Heart right ventricle (tissue), 16 donors: ENCODE measurements around the gene NLRP7. TPM values are rescaled to one million over a fixed set of nuclear protein-coding genes. Genes with fewer than 3 reads are reported as not detected.
"Not testable (repeated sequence)": the region's sequence is repeated elsewhere in the genome, so short reads cannot be mapped to it uniquely, and the experiment has no call there.

Experiments
- ATAC-seq, 8 donors: fragments of 200-7000 bp; cut with Tn5 transposase; one replicate each; pipeline ENCODE4 v1.9.1; 2020; ENCODE audit warnings: mild to moderate bottlenecking in 8 of 8, moderate library complexity in 8 of 8, moderate number of reproducible peaks in 1 of 8
- DNase-seq, 2 donors: peaks; one replicate each; pipeline ENCODE4 v3.0.0-alpha.2; 2020
- H3K27ac ChIP-seq, 10 donors: fragments of 200-600 bp; sonication (generic) in 2 of 10; one replicate each; pipeline versions ENCODE4 v1.5.0 to v1.8.0; 2020 to 2022; ENCODE audit warnings: mild to moderate bottlenecking in 3 of 10
- H3K27me3 ChIP-seq, 7 donors: fragments of 200-600 bp; one replicate each; pipeline ENCODE4 v1.8.0; 2021 to 2022; ENCODE audit warnings: mild to moderate bottlenecking in 2 of 7
- H3K36me3 ChIP-seq, 9 donors: fragments of 200-600 bp; sonication (generic) in 1 of 9; one replicate each; pipeline versions ENCODE4 v1.5.0 to v1.8.0; 2020 to 2022; ENCODE audit warnings: mild to moderate bottlenecking in 2 of 9
- H3K4me1 ChIP-seq, 9 donors: fragments of 200-600 bp; sonication (generic) in 1 of 9; one replicate each; pipeline versions ENCODE4 v1.5.0 to v1.8.0; 2020 to 2022; ENCODE audit warnings: mild to moderate bottlenecking in 4 of 9
- H3K4me3 ChIP-seq, 10 donors: fragments of 200-600 bp; sonication (generic) in 2 of 10; one replicate each; pipeline versions ENCODE4 v1.5.0 to v1.8.0; 2020 to 2022; ENCODE audit warnings: mild to moderate bottlenecking in 7 of 10, moderate library complexity in 2 of 10
- H3K9me3 ChIP-seq, 11 donors: fragments of 200-600 bp in 10 of 11; sonication (generic) in 2 of 11; one replicate each; pipeline versions ENCODE4 v1.5.0 to v1.8.0; 2013 to 2022; ENCODE audit warnings: mild to moderate bottlenecking in 2 of 11, control low read depth in 1 of 11, moderate library complexity in 1 of 11
- CTCF ChIP-seq, 9 donors: fragments of 200-600 bp; sonication (generic) in 2 of 9; IDR thresholded peaks; one replicate each; pipeline versions ENCODE4 v1.5.0 to v1.8.0; 2021 to 2022; ENCODE audit warnings: antibody characterized with exemption in 9 of 9, mild to moderate bottlenecking in 5 of 9, moderate library complexity in 1 of 9
- WGBS, 2 donors: extraction: QIAGEN DNeasy Blood & Tissue Kit; methylation state at CpG; one replicate each; pipeline ENCODE4 v1.1.7; 2013; ENCODE audit warnings: inconsistent platforms in 1 of 2; 5-methylcytosine and 5-hydroxymethylcytosine counted together
- intact Hi-C, 10 donors: fragments of 100-400 bp; cut with DNase I; formaldehyde crosslinking; loops; one replicate each; pipeline versions ENCODE4 v1.11.1 to v1.14.2; 2022
- long read RNA-seq, 3 donors: library from polyadenylated mRNA; unstranded; transcript quantifications; one replicate each; pipeline ENCODE4 v2.0.0, GENCODE V29; 2020 to 2021
- polyA plus RNA-seq, 2 donors: library from polyadenylated mRNA; stranded (reverse); fragments of 200-250 nt; gene quantifications; one replicate each; pipeline ENCODE4 v1.2.3, GENCODE V29; 2013
- total RNA-seq, 10 donors: library from RNA; stranded (reverse); fragmentation: NEBNext Ultra II Directional in 3 of 10; extraction: Animal tissue kit (Norgen Biotek cat#: 25700) in 3 of 10; gene quantifications; one replicate each; pipeline versions ENCODE4 v1.2.1 to v1.2.4, GENCODE V29; 2021 to 2023
- donor health status: Arrhythmogenic right ventricular cardiomyopathy.
- donor health status: ischemic (EF 13 %, LVEDD 7.1; RV severe dilation, severe dysfunction).
- donor health status: healthy with polysubstance abuse.
- donor health status: DM: no; HTN: yes; CAD: no.
- donor health status: DM: no; HTN: no; CAD: no.
- donor health status: ischemic (EF 25% LVEDD 6.9; RV normal size, moderate dysfunction).
- donor health status: ischemic (EF 25% LVEDD 5.7; RV mildly dilated, moderate dysfunction).
- donor health status: healthy.
- donor health status: DM: yes; HTN: yes; CAD: no.
- donor health status: Ischemic cardiomyopathy.
- donor health status: ischemic (EF 35%, LVEDD 5.7; RV mildly dilated, moderate dysfunction).
- donor health status: nonischemic (EF 11% LVEDD 7.7; RV severe dilation, severe dysfunction).
- donor health status: DM: yes; HTN: yes; CAD: no.
- donor health status: PGD.
- donor health status: ischemic (EF 29% LVEDD 5.4; RV normal size, mild dysfunction).
- donor health status: nonischemic (EF 23%, LVEDD 6.1; RV moderate dilation, normal function).

NLRP7 gene
- not detected for total RNA-seq
- not detected for polyA plus RNA-seq
- long read RNA-seq, donor 1, result 0 reads
- long read RNA-seq, donor 2, result 0 reads
- long read RNA-seq, donor 3, result 0 reads

DNA sequence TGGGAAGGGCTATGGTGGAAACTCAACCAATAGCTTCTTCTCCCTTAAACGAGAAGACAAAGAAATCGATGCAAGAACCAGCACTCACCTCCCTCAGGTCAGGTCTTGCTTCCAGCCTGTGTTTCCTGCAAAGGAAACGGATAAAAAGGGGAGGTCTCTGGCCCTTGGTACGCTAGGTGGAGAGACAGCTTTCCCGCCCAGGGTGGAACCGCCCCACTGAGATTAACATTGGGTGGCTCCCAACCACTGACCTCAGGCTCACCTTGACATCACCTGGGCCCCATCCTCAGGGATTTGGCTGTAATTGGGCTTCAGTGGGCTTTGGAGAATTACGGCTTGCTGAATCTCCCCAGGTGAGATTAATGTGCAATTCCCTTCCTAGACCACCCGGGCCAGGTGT lies at the start of gene NLRP7:
NLRP7 (minus strand) TSS at position 150 of the 400 bp plus-strand sequence.
- DNase-seq (no peak), ATAC-seq (no peak)
- TF ChIP-seq CTCF (IDR thresholded peaks at IDR 0.05), result no peak
- H3K36me3 ChIP-seq, result no peaks in the 10 kb centered on the region
- no peaks in the 10 kb centered on the region for H3K9me3 ChIP-seq
- intact Hi-C loops, result no loop called here
- no peak within 1 kb of the TSS for H3K4me3 ChIP-seq
- H3K27me3 ChIP-seq, result peaks cover 0 to 38% (median 9%) of the 10 kb centered on the region in 7 donors
- peaks cover 0 to 7% (median 0%) of the 10 kb centered on the region in 9 donors for H3K4me1 ChIP-seq
- 78 to 82% methylated on average over 8 of the region's 8 CpGs for WGBS, 2 donors
- H3K27ac ChIP-seq, result no peak within 1 kb of the TSS

- no peak for ATAC-seq
- Histone ChIP-seq H3K9me3 (no peaks in the 10 kb centered on the region), H3K36me3 (no peaks in the 10 kb centered on the region), H3K27me3 (peaks cover 0 to 21% (median 11%) of the 10 kb centered on the region in 7 donors), H3K27ac (no peak overlapping the region), H3K4me3 (no peak overlapping the region), H3K4me1 (no peaks in the 10 kb centered on the region)
- TF ChIP-seq CTCF (IDR thresholded peaks at IDR 0.05), result no peak
- 73 to 74% methylated on average over 3 of the region's 3 CpGs for WGBS, 2 donors
- DNase-seq, result no peak
- intact Hi-C loops, result no loop called here
These were observed 48.2 kb upstream of the NLRP7 start for GRCh38 chr19:54995561-54995960.

- H3K4me3 ChIP-seq, DNase-seq, ATAC-seq, H3K4me1 ChIP-seq, intact Hi-C loops, H3K9me3 ChIP-seq, H3K27me3 ChIP-seq, H3K27ac ChIP-seq: not testable (repeated sequence)
- 86 to 89% methylated on average over 11 of the region's 11 CpGs for WGBS, 2 donors
- peaks cover 0 to 14% (median 0%) of the 10 kb centered on the region in 9 donors for H3K36me3 ChIP-seq
These were observed 42.2 kb upstream of the NLRP7 start for GRCh38 chr19:54989531-54989930.

GRCh38 chr19:54982562-54982961 lies 35.2 kb upstream of the NLRP7 start:
- ATAC-seq, H3K9me3 ChIP-seq, DNase-seq, intact Hi-C loops, H3K4me3 ChIP-seq, H3K27ac ChIP-seq, H3K4me1 ChIP-seq, H3K36me3 ChIP-seq: not testable (repeated sequence)
- WGBS, 2 donors, result 71 to 78% methylated on average over 13 to 20 of the region's 23 CpGs
- H3K27me3 ChIP-seq, result peaks cover 0 to 15% (median 0%) of the 10 kb centered on the region in 7 donors

DNA sequence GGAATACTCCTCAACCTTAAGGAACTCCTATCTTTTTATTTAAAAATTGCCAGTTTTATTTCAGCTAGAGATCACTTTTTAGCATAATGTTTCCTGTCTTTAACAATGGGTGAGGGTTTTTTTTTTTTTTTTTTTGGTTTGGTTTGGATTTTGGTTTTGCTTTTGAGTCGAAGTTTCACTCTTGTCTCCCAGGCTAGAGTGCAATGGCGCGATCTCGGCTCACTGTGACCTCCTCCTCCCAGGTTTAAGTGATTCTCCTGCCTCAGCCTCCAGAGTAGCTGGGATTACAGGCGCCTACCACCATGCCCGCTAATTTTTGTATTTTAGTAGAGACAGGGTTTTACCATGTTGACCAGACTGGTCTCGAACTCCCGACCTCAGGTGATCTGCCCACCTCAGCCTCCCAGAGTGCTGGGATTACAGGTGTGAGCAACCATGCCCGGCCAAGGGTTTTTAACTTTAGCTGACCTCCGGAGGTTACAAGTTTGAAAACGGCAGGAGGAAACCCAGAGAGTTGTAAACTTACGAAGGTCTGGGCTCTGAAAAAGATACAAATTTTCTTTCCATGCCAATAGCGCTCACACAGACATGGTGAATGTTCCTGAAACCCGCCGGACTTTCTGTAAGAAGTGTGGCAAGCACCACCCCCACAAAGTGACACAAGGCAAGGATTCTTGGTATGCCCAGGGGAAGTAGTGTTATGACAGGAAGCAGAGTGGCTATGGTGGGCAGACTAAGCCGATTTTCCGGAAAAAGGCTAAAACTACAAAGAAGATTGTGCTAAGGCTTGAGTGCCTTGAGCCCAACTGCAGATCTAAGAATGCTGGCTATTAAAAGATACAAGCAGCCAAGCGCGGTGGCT lies 26.1 kb upstream of the NLRP7 start:
- H3K27ac ChIP-seq, result peak overlapping the region in 1 of 10 donors; percentile 71
- H3K27me3 ChIP-seq, result peaks cover 0 to 14% (median 0%) of the 10 kb centered on the region in 7 donors
- DNase-seq, H3K4me3 ChIP-seq, H3K9me3 ChIP-seq, H3K4me1 ChIP-seq, ATAC-seq, intact Hi-C loops, H3K36me3 ChIP-seq: not testable (repeated sequence)
- 80 to 89% methylated on average over 19 of the region's 19 CpGs for WGBS, 2 donors

DNA sequence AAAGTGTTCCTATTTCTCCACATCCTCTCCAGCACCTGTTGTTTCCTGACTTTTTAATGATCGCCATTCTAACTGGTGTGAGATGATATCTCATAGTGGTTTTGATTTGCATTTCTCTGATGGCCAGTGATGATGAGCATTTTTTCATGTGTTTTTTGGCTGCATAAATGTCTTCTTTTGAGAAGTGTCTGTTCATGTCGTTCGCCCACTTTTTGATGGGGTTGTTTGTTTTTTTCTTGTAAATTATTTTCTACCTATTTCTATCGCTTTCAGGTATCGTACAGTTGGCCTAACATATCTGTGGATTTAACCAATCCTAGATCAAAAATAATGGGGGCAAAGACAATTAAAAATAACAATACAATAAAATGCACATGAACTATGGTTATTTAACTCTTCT lies 24.1 kb upstream of the NLRP7 start:
- ATAC-seq, H3K9me3 ChIP-seq, H3K4me3 ChIP-seq, DNase-seq, intact Hi-C loops, H3K27ac ChIP-seq, H3K36me3 ChIP-seq, H3K4me1 ChIP-seq: not testable (repeated sequence)
- peaks cover 0 to 14% (median 6%) of the 10 kb centered on the region in 7 donors for H3K27me3 ChIP-seq
- 73 to 94% methylated on average over 4 of the region's 5 CpGs for WGBS, 2 donors
